Ectodermal cell (in vitro differentiated cells): ENCODE results near the gene KLF6.

Source experiments
- H3K27ac ChIP-seq: 2 replicates; pipeline ENCODE4 v1.7.0; 2013; ENCODE audit warnings: mild to moderate bottlenecking, low read depth, low read length; ENCODE audit not compliant: insufficient read depth, poor library complexity, severe bottlenecking
- H3K27me3 ChIP-seq: 2 replicates; pipeline ENCODE4 v1.7.0; 2013; ENCODE audit warnings: mild to moderate bottlenecking, low read length; ENCODE audit not compliant: insufficient read depth, control insufficient read depth, poor library complexity, severe bottlenecking
- H3K36me3 ChIP-seq: one replicate; pipeline ENCODE4 v1.7.0; 2013; ENCODE audit warnings: low read length; ENCODE audit not compliant: control insufficient read depth, insufficient read depth
- H3K4me1 ChIP-seq: one replicate; pipeline ENCODE4 v1.7.0; 2013; ENCODE audit warnings: low read length; ENCODE audit not compliant: control insufficient read depth, insufficient read depth
- H3K4me3 ChIP-seq: 2 replicates; pipeline ENCODE4 v1.7.0; 2013; ENCODE audit warnings: low read depth, low read length, control low read depth; ENCODE audit not compliant: insufficient read depth
- H3K9me3 ChIP-seq: 2 replicates; pipeline ENCODE4 v1.7.0; 2013; ENCODE audit warnings: mild to moderate bottlenecking, low read length, moderate library complexity; ENCODE audit not compliant: control insufficient read depth
- WGBS, 2 experiments: methylation state at CpG; one replicate each; pipeline ENCODE4 v1.1.7; 2013; ENCODE audit warnings: missing lambda C conversion rate in 2 of 2; 5-methylcytosine and 5-hydroxymethylcytosine counted together

The KLF6 gene

DNA sequence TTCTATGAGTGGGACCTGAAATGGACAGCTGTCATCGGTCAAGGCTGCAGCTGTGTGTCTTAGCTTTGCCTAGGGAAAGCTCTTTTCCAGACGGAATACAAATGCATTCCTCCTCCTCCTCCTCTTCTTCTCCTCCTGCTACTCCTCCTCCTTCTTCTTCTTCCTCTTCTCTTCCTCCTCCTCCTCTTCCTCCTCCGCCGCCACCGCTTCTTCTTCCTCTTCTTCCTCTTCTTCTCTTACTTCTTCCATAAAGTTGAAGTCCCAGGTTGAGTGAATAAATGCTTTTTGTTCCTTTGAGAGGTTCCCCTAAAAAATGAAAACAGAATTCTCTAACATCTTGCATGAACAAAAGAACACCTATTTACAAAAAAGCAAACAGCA, 28.7 kb downstream of the KLF6 start:
- Histone ChIP-seq H3K27ac (no peak overlapping the region), H3K9me3 (no peaks in the 10 kb centered on the region)
- WGBS, 2 experiments: 94 to 95% methylated on average over 4 to 5 of the region's 5 CpGs

GRCh38 chr10:3755440-3756359, 29.3 kb downstream of the KLF6 start:
- Histone ChIP-seq H3K4me1 (no peaks in the 10 kb centered on the region), H3K9me3 (no peaks in the 10 kb centered on the region), H3K27me3 (no peaks in the 10 kb centered on the region), H3K27ac (no peak overlapping the region), H3K36me3 (no peaks in the 10 kb centered on the region), H3K4me3 (no peak overlapping the region)
- 90 to 94% methylated on average over 13 to 14 of the region's 14 CpGs for WGBS, 2 experiments

More for the DNA sequence above, 28.7 kb downstream of the KLF6 start:
- H3K27me3 ChIP-seq: no peaks in the 10 kb centered on the region
- no peaks in the 10 kb centered on the region for H3K36me3 ChIP-seq
- no peak overlapping the region for H3K4me3 ChIP-seq
- no peaks in the 10 kb centered on the region for H3K4me1 ChIP-seq

GRCh38 chr10:3754727-3755439, 30.1 kb downstream of the KLF6 start:
- Histone ChIP-seq H3K36me3 (no peaks in the 10 kb centered on the region), H3K4me1 (peaks cover 5% of the 10 kb centered on the region), H3K27me3 (no peaks in the 10 kb centered on the region), H3K9me3 (no peaks in the 10 kb centered on the region), H3K27ac (no peak overlapping the region), H3K4me3 (no peak overlapping the region)
- 92 to 93% methylated on average over 9 of the region's 9 CpGs for WGBS, 2 experiments

GRCh38 chr10:3750854-3751253, 34.2 kb downstream of the KLF6 start:
- H3K9me3 ChIP-seq: no peaks in the 10 kb centered on the region
- H3K36me3 ChIP-seq: no peaks in the 10 kb centered on the region
- no peaks in the 10 kb centered on the region for H3K27me3 ChIP-seq
- no peak overlapping the region for H3K27ac ChIP-seq
- H3K4me3 ChIP-seq: no peak overlapping the region
- H3K4me1 ChIP-seq: peaks cover 6% of the 10 kb centered on the region
- WGBS, 2 experiments: 89 to 90% methylated on average over 8 of the region's 8 CpGs

DNA sequence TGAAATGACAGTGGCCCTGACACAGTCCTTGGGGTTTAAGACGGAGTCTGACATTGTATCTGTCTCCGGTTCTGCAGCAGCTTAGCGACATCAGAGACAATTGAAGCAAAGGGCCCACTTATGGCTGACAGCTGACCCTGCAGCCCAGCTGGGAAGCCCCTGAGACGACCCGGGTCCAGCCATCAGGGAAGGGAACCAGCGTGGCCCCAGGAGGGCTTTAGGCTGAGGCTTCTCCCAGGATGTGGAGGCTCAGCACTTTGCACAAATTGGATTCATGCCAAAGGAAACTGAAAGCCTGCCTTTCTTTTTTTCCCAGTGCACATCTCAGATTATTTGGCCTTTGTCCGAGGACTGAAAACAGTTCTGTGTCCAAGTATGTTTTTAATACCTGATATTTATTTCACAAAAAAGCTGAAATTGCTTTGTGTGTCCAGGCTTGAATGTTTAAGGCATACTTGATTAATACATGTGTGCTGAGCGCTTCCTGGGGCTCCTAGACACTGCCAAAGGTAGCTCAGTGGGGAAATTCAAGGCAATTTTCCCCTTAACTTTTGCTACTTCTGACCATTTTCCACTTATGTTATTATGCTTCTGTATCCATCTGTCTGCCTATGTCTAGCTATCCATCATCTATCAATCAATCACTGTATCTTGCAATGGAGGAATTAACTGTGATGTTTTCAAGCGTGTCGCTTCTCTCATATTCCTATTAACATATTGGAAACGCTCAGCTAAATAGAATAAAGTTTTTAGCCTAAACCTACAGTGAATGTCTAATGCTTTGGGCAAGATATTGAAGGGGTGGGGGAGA, 34.8 kb downstream of the KLF6 start:
- Histone ChIP-seq H3K27ac (no peak overlapping the region), H3K4me1 (peaks cover 11% of the 10 kb centered on the region), H3K27me3 (no peaks in the 10 kb centered on the region), H3K9me3 (no peaks in the 10 kb centered on the region), H3K36me3 (no peaks in the 10 kb centered on the region), H3K4me3 (no peak overlapping the region)
- WGBS, 2 experiments: 66 to 76% methylated on average over 8 to 11 of the region's 11 CpGs

DNA sequence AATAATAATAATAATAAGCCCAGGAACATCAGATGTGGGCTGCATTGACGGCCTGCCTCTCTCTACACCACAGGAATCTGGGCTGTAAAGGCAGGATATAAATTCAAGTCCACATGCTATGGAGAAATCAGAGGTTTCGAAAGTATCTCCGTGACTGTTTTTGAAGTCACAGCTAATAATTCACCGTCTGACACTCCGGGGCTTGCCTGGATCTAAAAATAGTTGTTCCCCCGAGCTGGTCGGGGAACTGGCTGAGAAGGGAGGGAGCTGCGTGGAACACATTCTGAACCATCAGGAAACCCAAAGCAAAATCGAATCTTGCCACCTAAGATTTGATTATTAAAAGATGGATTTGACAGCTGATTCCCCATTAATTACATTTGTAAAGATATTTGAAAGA, 35.4 kb downstream of the KLF6 start:
- no peaks in the 10 kb centered on the region for H3K36me3 ChIP-seq
- H3K27ac ChIP-seq: no peak overlapping the region
- no peak overlapping the region for H3K4me3 ChIP-seq
- no peaks in the 10 kb centered on the region for H3K9me3 ChIP-seq
- H3K27me3 ChIP-seq: no peaks in the 10 kb centered on the region
- peaks cover 12% of the 10 kb centered on the region for H3K4me1 ChIP-seq
- 77 to 84% methylated on average over 9 of the region's 9 CpGs for WGBS, 2 experiments

- H3K9me3 ChIP-seq: no peaks in the 10 kb centered on the region
- H3K27ac ChIP-seq: no peak overlapping the region
- H3K36me3 ChIP-seq: no peaks in the 10 kb centered on the region
- peaks cover 12% of the 10 kb centered on the region for H3K4me1 ChIP-seq
- 88 to 92% methylated on average over 5 of the region's 5 CpGs for WGBS, 2 experiments
- no peaks in the 10 kb centered on the region for H3K27me3 ChIP-seq
- no peak overlapping the region for H3K4me3 ChIP-seq
Observed at GRCh38 chr10:3749011-3749410, 36.0 kb downstream of the KLF6 start.

GRCh38 chr10:3748484-3748883, 36.5 kb downstream of the KLF6 start:
- H3K36me3 ChIP-seq: no peaks in the 10 kb centered on the region
- H3K9me3 ChIP-seq: no peaks in the 10 kb centered on the region
- H3K27me3 ChIP-seq: no peaks in the 10 kb centered on the region

DNA sequence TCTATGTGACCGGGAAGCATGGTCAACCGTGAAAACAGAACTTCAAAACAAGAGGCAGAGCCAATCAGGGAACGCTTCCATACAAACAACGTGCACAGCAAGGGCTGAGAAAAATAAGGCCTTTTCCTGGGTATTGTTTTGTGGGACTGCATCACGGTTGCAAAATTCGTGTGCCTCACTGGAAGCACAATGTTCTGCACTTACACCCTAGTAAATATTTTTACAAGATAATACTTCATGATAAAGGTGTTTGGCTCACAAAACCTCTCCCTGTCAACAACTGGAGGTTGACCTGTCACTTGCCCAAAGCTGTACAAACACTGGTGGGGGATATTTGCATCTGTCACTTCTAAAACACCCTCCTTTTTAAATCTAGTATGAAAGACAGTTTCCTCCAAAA, 37.0 kb downstream of the KLF6 start:
- Histone ChIP-seq H3K4me1 (peaks cover 12% of the 10 kb centered on the region), H3K27me3 (no peaks in the 10 kb centered on the region), H3K4me3 (no peak overlapping the region), H3K36me3 (no peaks in the 10 kb centered on the region), H3K27ac (no peak overlapping the region), H3K9me3 (no peaks in the 10 kb centered on the region)
- 87 to 93% methylated on average over 6 of the region's 6 CpGs for WGBS, 2 experiments

More at GRCh38 chr10:3748484-3748883, 36.5 kb downstream of the KLF6 start:
- WGBS, 2 experiments: 82 to 88% methylated on average over 7 of the region's 7 CpGs
- Histone ChIP-seq H3K4me1 (peaks cover 12% of the 10 kb centered on the region), H3K4me3 (no peak overlapping the region), H3K27ac (no peak overlapping the region)
